GM15510 (cell line): ENCODE data around the gene FERD3L.

Experiments
- POLR2A ChIP-seq: IDR thresholded peaks from 3 replicates; pipeline ENCODE4 v1.6.1; 2011; ENCODE audit warnings: borderline replicate concordance; ENCODE audit not compliant: insufficient read length; ENCODE audit errors: extremely low read depth

FERD3L gene

GRCh38 chr7:19110026-19110730 lies 35.0 kb downstream of the FERD3L start:
- TF ChIP-seq POLR2A: no peak

- TF ChIP-seq POLR2A: no peak
Measured at GRCh38 chr7:19109000-19109946, 35.9 kb downstream of the FERD3L start.

GRCh38 chr7:19107356-19108146 lies 37.7 kb downstream of the FERD3L start:
- TF ChIP-seq POLR2A: no peak

- TF ChIP-seq POLR2A: no peak
Measured at GRCh38 chr7:19107081-19107355, 38.2 kb downstream of the FERD3L start.

- no peak for TF ChIP-seq POLR2A
Measured at GRCh38 chr7:19106241-19107080, 38.8 kb downstream of the FERD3L start.

- no peak for TF ChIP-seq POLR2A
Measured at GRCh38 chr7:19105546-19105945, 39.7 kb downstream of the FERD3L start.

- no peak for TF ChIP-seq POLR2A
Measured at GRCh38 chr7:19104811-19105210, 40.4 kb downstream of the FERD3L start.

- TF ChIP-seq POLR2A: no peak
Measured at GRCh38 chr7:19102884-19103283, 42.3 kb downstream of the FERD3L start.

GRCh38 chr7:19101909-19102308 lies 43.3 kb downstream of the FERD3L start:
- no peak for TF ChIP-seq POLR2A

- TF ChIP-seq POLR2A: no peak
Measured at GRCh38 chr7:19101472-19101871, 43.7 kb downstream of the FERD3L start.

- no peak for TF ChIP-seq POLR2A
Measured at GRCh38 chr7:19099924-19100323, 45.3 kb downstream of the FERD3L start.

GRCh38 chr7:19099194-19099593 lies 46.0 kb downstream of the FERD3L start:
- TF ChIP-seq POLR2A: no peak

GRCh38 chr7:19098510-19098909 lies 46.7 kb downstream of the FERD3L start:
- TF ChIP-seq POLR2A: no peak

- TF ChIP-seq POLR2A: no peak
Measured at GRCh38 chr7:19097165-19098055, 47.8 kb downstream of the FERD3L start.

GRCh38 chr7:19095353-19095860 lies 49.8 kb downstream of the FERD3L start:
- no peak for TF ChIP-seq POLR2A
